WERI-Rb-1 (cell line): Measurements from ENCODE around the gene VSIG10L2.
A peak's percentile ranks its signal among the peaks of the same experiment; 100 is the strongest.

ENCODE experiments used
- DNase-seq: peaks from one replicate; pipeline ENCODE4 v3.0.0-alpha.2; 2020
- H3K27ac ChIP-seq: fragments of 250-450 bp; sonication (Bioruptor Pico); 2 replicates; pipeline ENCODE4 v1.5.1; 2020; ENCODE audit warnings: mild to moderate bottlenecking, moderate library complexity
- H3K27me3 ChIP-seq: fragments of 250-450 bp; sonication (Bioruptor Pico); 2 replicates; pipeline ENCODE4 v1.5.1; 2021; ENCODE audit warnings: mild to moderate bottlenecking, low read depth, moderate library complexity; ENCODE audit not compliant: insufficient read depth, severe bottlenecking
- H3K36me3 ChIP-seq: fragments of 250-450 bp; sonication (Bioruptor Pico); 2 replicates; pipeline ENCODE4 v1.5.1; 2020; ENCODE audit warnings: mild to moderate bottlenecking, moderate library complexity
- H3K4me3 ChIP-seq: 2 replicates; pipeline ENCODE4 v1.5.1; 2011; ENCODE audit warnings: low read depth, mild to moderate bottlenecking, control low read depth, low read length
- H3K9me3 ChIP-seq: fragments of 250-450 bp; sonication (Bioruptor Pico); 2 replicates; pipeline ENCODE4 v1.5.1; 2021; ENCODE audit warnings: mild to moderate bottlenecking, moderate library complexity; ENCODE audit not compliant: severe bottlenecking
- TF ChIP-seq, protein P1 (sequence below): IDR thresholded peaks from 2 replicates; pipeline ENCODE4 v1.5.1; 2011; ENCODE audit warnings: low read depth, mild to moderate bottlenecking, control low read depth, inconsistent platforms, low read length

Gene VSIG10L2

DNA sequence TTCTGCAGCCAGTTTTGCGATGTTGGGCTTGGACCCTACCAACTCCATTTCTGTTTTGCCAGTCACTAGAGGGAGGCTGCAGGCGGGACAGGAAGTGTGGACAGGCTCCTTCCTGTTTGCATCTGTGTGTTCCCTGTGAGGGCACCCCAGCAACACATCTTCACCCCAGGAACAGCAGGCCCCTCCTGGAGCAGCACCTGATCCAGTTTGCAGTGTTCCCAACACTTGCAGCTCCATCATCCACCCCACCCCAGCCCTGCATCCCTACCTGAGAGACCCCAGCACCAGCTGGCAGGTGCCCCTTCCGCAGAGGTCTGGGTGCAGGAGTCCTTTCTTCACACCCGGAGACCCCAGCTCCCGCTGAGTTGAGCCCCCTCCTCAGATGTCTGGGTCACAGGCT, 7.4 kb upstream of the VSIG10L2 start:
- TF ChIP-seq, protein P1, sequence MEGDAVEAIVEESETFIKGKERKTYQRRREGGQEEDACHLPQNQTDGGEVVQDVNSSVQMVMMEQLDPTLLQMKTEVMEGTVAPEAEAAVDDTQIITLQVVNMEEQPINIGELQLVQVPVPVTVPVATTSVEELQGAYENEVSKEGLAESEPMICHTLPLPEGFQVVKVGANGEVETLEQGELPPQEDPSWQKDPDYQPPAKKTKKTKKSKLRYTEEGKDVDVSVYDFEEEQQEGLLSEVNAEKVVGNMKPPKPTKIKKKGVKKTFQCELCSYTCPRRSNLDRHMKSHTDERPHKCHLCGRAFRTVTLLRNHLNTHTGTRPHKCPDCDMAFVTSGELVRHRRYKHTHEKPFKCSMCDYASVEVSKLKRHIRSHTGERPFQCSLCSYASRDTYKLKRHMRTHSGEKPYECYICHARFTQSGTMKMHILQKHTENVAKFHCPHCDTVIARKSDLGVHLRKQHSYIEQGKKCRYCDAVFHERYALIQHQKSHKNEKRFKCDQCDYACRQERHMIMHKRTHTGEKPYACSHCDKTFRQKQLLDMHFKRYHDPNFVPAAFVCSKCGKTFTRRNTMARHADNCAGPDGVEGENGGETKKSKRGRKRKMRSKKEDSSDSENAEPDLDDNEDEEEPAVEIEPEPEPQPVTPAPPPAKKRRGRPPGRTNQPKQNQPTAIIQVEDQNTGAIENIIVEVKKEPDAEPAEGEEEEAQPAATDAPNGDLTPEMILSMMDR: no peak
- no peaks in the 10 kb centered on the region for H3K27me3 ChIP-seq
- no peaks in the 10 kb centered on the region for H3K9me3 ChIP-seq
- no peak overlapping the region for H3K27ac ChIP-seq
- no peak for DNase-seq
- H3K4me3 ChIP-seq: no peak overlapping the region
- H3K36me3 ChIP-seq: no peaks in the 10 kb centered on the region

DNA sequence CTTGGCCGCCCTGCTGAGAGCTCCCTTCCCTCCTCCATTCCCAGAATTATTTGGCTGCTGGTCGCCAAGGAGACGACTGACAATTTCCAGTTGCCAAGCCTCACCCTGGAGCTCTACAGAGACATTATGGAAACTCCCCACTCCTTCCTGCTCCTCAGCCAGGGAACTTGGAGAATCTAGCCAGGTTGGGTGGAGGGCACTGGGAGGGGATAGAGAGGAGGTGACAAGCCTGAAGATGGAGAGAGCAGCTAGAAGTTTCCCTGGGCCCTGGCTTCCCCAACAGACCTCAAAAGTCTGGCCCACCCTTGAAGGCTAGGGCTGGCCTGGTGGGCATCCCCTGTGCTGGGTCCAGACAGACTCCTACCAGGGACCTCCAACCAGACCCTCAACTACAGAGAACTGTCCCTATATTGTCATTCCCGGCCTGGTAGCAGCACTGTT, 6.7 kb upstream of the VSIG10L2 start:
- DNase-seq: no peak
- no peaks in the 10 kb centered on the region for H3K36me3 ChIP-seq
- H3K4me3 ChIP-seq: no peak overlapping the region
- H3K27ac ChIP-seq: no peak overlapping the region
- no peaks in the 10 kb centered on the region for H3K27me3 ChIP-seq
- no peaks in the 10 kb centered on the region for H3K9me3 ChIP-seq
- TF ChIP-seq, protein P1: no peak

DNA sequence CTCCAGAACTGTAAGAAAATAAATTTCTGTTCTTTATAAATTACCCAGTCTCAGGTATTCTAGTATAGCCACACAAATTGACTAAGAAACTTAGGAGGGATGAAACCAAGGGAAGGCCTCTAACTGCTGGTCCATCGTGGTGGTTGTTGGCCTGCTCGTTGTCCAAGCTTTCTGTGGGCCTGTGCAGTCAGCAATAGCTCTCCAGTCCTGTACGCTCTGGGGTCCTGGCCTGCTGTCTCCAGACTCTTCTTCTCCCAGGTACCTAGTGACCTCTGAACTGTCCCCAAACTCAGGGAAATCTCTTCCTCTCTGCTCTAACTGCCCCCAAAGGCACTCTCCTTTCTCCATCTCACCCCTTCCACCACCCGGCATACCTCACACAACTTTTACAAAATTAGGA, 5.7 kb upstream of the VSIG10L2 start:
- TF ChIP-seq, protein P1: no peak
- H3K36me3 ChIP-seq: no peaks in the 10 kb centered on the region
- no peak for DNase-seq
- no peaks in the 10 kb centered on the region for H3K9me3 ChIP-seq
- H3K27ac ChIP-seq: no peak overlapping the region
- H3K27me3 ChIP-seq: no peaks in the 10 kb centered on the region
- H3K4me3 ChIP-seq: no peak overlapping the region

DNA sequence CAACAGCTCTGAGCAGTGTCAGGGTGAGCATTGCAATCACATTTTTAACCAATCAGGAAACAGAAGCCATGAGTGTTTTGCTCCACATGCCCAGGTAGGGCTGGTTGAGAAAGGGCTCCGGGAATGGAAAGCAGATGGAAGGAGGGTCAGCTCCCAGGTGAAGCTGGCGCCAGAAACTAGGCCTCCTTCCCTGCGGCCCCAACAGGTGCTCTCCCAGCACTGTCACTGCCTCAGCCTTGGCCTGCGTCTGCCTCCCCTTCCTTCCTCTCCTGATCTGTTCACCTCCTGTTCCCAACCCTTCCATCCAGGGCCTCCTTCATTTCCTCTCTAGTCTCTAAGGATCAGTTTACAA, 4.6 kb upstream of the VSIG10L2 start:
- Histone ChIP-seq H3K36me3 (no peaks in the 10 kb centered on the region), H3K9me3 (no peaks in the 10 kb centered on the region), H3K27me3 (no peaks in the 10 kb centered on the region), H3K4me3 (no peak overlapping the region), H3K27ac (no peak overlapping the region)
- DNase-seq: no peak
- TF ChIP-seq, protein P1: no peak

DNA sequence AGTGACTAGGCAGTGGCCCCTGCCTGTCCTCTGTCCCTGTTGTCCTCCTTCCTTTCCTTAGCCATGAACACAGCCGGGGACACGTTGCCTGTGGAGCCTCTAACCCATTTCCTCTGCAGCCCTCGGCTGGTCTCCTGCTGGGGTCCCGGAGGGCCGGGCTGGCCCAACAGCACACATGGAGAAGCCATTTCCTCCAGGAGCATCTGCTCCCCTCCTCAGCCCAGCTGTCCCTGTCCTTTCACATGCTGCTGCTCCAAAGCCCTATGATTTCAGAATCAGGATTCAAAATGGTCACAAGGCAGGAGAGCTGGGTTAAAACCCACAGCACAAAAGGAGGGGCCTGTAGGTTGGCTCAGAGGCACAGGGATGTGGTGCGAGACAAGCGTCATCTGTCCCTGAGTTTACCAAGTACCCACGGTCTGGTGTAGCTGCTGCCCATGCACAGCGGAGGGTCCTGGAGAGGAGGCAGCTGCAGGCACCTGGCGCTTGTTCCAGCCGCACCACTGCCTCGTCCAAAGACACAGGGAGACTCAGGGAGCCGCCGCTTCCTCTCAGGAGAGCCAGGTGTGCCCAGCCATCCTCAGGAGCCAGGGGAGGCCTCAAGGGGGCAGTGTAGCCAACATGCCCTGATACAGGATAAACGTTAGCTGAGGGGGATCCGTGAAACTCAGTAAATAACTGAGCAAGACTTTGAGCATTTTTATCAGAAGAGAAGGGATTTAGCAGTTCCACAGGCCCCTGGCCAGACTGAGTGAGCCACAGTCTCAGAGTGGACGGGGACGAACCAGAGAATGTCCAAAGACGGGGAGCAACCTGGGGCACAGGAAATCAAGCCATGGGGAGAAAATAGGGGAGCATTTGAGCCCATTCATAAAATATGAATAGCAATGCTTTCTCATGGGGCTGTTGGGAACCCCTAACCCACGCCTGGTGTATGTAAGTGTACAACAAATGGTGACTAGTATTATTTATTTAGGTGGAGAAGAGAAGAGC, 3.9 kb upstream of the VSIG10L2 start:
- no peaks in the 10 kb centered on the region for H3K9me3 ChIP-seq
- H3K27ac ChIP-seq: no peak overlapping the region
- no peak overlapping the region for H3K4me3 ChIP-seq
- H3K36me3 ChIP-seq: no peaks in the 10 kb centered on the region
- H3K27me3 ChIP-seq: no peaks in the 10 kb centered on the region
- DNase-seq: peak; percentile 81
- TF ChIP-seq, protein P1: peak; percentile 82
